Endodermal cell (in vitro differentiated cells): Measurements from ENCODE around the gene RUNX1. TPM values are rescaled to one million over a fixed set of nuclear protein-coding genes. Genes with fewer than 3 reads are reported as not detected.

Experiments
- DNase-seq: peaks from one replicate; pipeline ENCODE4 v3.0.0-alpha.2; 2017
- H3K27ac ChIP-seq: 2 replicates; pipeline ENCODE4 v1.5.1; 2013; ENCODE audit warnings: mild to moderate bottlenecking, low read depth, low read length, moderate library complexity
- H3K27me3 ChIP-seq: 2 replicates; pipeline ENCODE4 v1.6.1; 2013; ENCODE audit warnings: mild to moderate bottlenecking, low read length, moderate library complexity; ENCODE audit not compliant: insufficient read depth, control insufficient read depth, poor library complexity, severe bottlenecking
- H3K36me3 ChIP-seq: 2 replicates; pipeline ENCODE4 v1.7.0; 2013; ENCODE audit warnings: mild to moderate bottlenecking, low read length, moderate library complexity; ENCODE audit not compliant: control insufficient read depth, insufficient read depth
- H3K4me1 ChIP-seq: one replicate; pipeline ENCODE4 v1.7.0; 2013; ENCODE audit warnings: low read length; ENCODE audit not compliant: control insufficient read depth, insufficient read depth
- H3K4me3 ChIP-seq: 2 replicates; pipeline ENCODE4 v1.5.1; 2013; ENCODE audit warnings: mild to moderate bottlenecking, low read length, moderate library complexity
- H3K9ac ChIP-seq: 2 replicates; pipeline ENCODE4 v1.6.1; 2013; ENCODE audit warnings: mild to moderate bottlenecking, low read length, moderate library complexity; ENCODE audit not compliant: poor library complexity, severe bottlenecking; ENCODE audit errors: extremely low read depth
- H3K9me3 ChIP-seq: 2 replicates; pipeline ENCODE4 v1.6.1; 2013; ENCODE audit warnings: mild to moderate bottlenecking, low read length, moderate library complexity; ENCODE audit not compliant: control insufficient read depth
- H3K27ac Mint-ChIP-seq: 2 replicates; pipeline ENCODE4 v1.8.0; 2020; ENCODE audit warnings: mixed read lengths
- H3K27me3 Mint-ChIP-seq: 2 replicates; pipeline ENCODE4 v1.8.0; 2021; ENCODE audit warnings: mild to moderate bottlenecking, mixed read lengths; ENCODE audit not compliant: insufficient read depth
- H3K36me3 Mint-ChIP-seq: 2 replicates; pipeline ENCODE4 v1.8.0; 2020; ENCODE audit warnings: low read depth, mixed read lengths
- H3K4me1 Mint-ChIP-seq: 2 replicates; pipeline ENCODE4 v1.8.0; 2020; ENCODE audit warnings: mixed read lengths
- H3K4me3 Mint-ChIP-seq: 2 replicates; pipeline ENCODE4 v1.8.0; 2020; ENCODE audit warnings: mild to moderate bottlenecking, moderate library complexity, mixed read lengths
- H3K9me3 Mint-ChIP-seq: 2 replicates; pipeline ENCODE4 v1.8.0; 2020; ENCODE audit warnings: mild to moderate bottlenecking, mixed read lengths
- CTCF ChIP-seq: fragments of 200-600 bp; sonication (generic); conservative IDR thresholded peaks from 2 replicates; pipeline ENCODE4 v1.5.0; 2021; ENCODE audit warnings: antibody characterized with exemption, mild to moderate bottlenecking
- WGBS, 2 experiments: methylation state at CpG; one replicate each; pipeline versions ENCODE4 v1.1.5 to v1.1.7; 2013; ENCODE audit warnings: missing lambda C conversion rate in 2 of 2, mixed read lengths in 1 of 2; ENCODE audit not compliant: insufficient coverage in 1 of 2, insufficient read length in 1 of 2; 5-methylcytosine and 5-hydroxymethylcytosine counted together
- total RNA-seq, 2 donors: library from RNA; stranded (reverse); fragmentation: NEBNext Ultra II Directional in 1 of 2; extraction: Animal tissue kit (Norgen Biotek cat#: 25700) in 1 of 2; gene quantifications; 2 replicates in 1 of 2; 3 replicates in 1 of 2; pipeline ENCODE4 v1.2.1, GENCODE V29; 2021

The RUNX1 gene
- total RNA-seq, 2 donors from 2014 or later = 0.31 to 2.8 TPM

- Histone ChIP-seq H3K36me3 (no peaks in the 10 kb centered on the region), H3K27me3 (no peaks in the 10 kb centered on the region), H3K4me1 (no peaks in the 10 kb centered on the region), H3K9me3 (no peaks in the 10 kb centered on the region), H3K27ac (no peak overlapping the region), H3K4me3 (no peak overlapping the region), H3K9ac (no peak overlapping the region)
- WGBS, 2 experiments = 92 to 100% methylated on average over 8 to 10 of the region's 10 CpGs
- TF ChIP-seq CTCF = no peak
- Mint-ChIP-seq H3K27me3 (no peaks in the 10 kb centered on the region), H3K27ac (no peak overlapping the region), H3K4me1 (peaks cover 4% of the 10 kb centered on the region), H3K4me3 (no peak overlapping the region), H3K36me3 (no peaks in the 10 kb centered on the region), H3K9me3 (no peaks in the 10 kb centered on the region)
- no peak for DNase-seq
Observed at GRCh38 chr21:34965200-34966174, 83.6 kb downstream of the RUNX1 start.

DNA sequence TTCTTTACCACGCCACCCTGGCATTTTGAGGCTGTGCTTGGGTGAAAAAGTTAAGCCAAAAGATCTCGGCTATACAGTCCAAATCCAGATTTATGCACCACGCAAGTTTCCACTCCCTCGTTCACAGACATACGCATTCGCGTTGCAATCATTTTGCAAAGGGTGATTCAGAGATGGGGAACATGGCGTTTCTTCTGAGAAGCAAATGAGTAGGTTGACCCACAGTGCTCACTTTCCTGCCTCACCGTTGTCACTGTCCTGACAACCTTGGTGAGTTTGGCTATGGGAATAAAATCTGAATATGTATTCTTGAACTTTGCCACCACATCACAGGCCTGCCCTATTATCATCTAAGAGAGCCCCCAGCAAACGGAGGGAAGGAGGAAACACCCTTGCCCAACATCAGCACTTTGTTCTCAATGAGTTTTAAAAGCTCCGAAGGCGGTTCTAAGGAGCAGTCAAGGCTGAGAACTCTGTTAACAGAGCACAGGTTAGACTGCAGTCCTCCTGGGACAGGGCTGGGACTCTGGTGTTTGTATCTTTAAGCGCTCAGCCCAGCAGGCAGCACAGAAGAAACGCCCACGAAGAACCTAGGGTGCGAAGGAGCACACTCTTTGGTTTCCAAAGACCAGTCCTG lies 86.4 kb downstream of the RUNX1 start:
- no peak for DNase-seq
- Histone ChIP-seq H3K4me3 (no peak overlapping the region), H3K36me3 (no peaks in the 10 kb centered on the region), H3K27ac (no peak overlapping the region), H3K9ac (no peak overlapping the region), H3K9me3 (no peaks in the 10 kb centered on the region), H3K4me1 (no peaks in the 10 kb centered on the region), H3K27me3 (no peaks in the 10 kb centered on the region)
- Mint-ChIP-seq H3K9me3 (no peaks in the 10 kb centered on the region), H3K4me3 (no peak overlapping the region), H3K27me3 (no peaks in the 10 kb centered on the region), H3K27ac (no peak overlapping the region), H3K4me1 (peaks cover 11% of the 10 kb centered on the region), H3K36me3 (no peaks in the 10 kb centered on the region)
- WGBS, 2 experiments = 91 to 93% methylated on average over 11 to 16 of the region's 16 CpGs
- no peak for TF ChIP-seq CTCF

DNA sequence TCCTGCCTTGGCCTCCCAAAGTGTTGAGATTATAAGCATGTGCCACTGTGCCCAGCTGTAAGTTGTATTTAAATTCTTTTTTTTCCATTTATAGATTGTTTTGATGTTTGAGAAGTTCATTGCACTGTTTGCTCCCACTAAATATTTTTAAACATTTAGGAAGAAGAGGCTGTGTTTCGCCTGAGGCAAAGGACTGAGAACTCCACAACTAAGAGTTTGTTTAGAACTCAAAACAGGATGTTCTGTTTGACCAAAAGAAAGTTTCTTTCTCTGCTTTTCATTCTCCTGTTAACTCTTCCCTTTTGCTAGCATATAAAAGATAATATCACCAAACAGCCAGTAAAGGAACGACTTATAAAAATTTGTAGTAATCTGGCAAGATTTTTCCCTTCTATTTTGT lies 87.0 kb downstream of the RUNX1 start:
- no peak for TF ChIP-seq CTCF
- no peaks in the 10 kb centered on the region for H3K27me3 ChIP-seq
- H3K9me3 ChIP-seq = no peaks in the 10 kb centered on the region
- no peaks in the 10 kb centered on the region for H3K36me3 Mint-ChIP-seq
- peaks cover 11% of the 10 kb centered on the region for H3K4me1 Mint-ChIP-seq
- H3K4me3 ChIP-seq = no peak overlapping the region
- H3K36me3 ChIP-seq = no peaks in the 10 kb centered on the region
- H3K4me3 Mint-ChIP-seq = no peak overlapping the region
- no peaks in the 10 kb centered on the region for H3K9me3 Mint-ChIP-seq
- H3K27me3 Mint-ChIP-seq = no peaks in the 10 kb centered on the region
- no peak for DNase-seq
- no peak overlapping the region for H3K9ac ChIP-seq
- no peaks in the 10 kb centered on the region for H3K4me1 ChIP-seq
- H3K27ac ChIP-seq = no peak overlapping the region
- 86 to 100% methylated on average over 1 to 2 of the region's 2 CpGs for WGBS, 2 experiments
- no peak overlapping the region for H3K27ac Mint-ChIP-seq
